Liver (tissue), 9 donors: Measurements from ENCODE around the gene TAF6L. TPM values are rescaled to one million over a fixed set of nuclear protein-coding genes. Genes with fewer than 3 reads are reported as not detected.
A peak's percentile ranks its signal among the peaks of the same experiment; 100 is the strongest.

Source experiments
- DNase-seq: peaks from one replicate; pipeline ENCODE4 v3.0.0-alpha.2; 2017; ENCODE audit warnings: low spot score
- H3K27ac ChIP-seq, 2 donors: one replicate each; pipeline ENCODE4 v1.7.0; 2013; ENCODE audit warnings: inconsistent platforms in 2 of 2, low read length in 2 of 2, control low read depth in 1 of 2, low read depth in 1 of 2, mild to moderate bottlenecking in 1 of 2
- H3K27me3 ChIP-seq, 4 donors: one replicate each; pipeline versions ENCODE4 v1.6.1 to v1.7.0; 2013; ENCODE audit warnings: low read length in 3 of 4, inconsistent platforms in 1 of 4, mild to moderate bottlenecking in 1 of 4, moderate library complexity in 1 of 4; ENCODE audit not compliant: control insufficient read depth in 4 of 4, insufficient read depth in 4 of 4
- H3K36me3 ChIP-seq, 4 donors: one replicate each; pipeline versions ENCODE4 v1.6.1 to v1.7.0; 2013; ENCODE audit warnings: low read length in 3 of 4, mild to moderate bottlenecking in 3 of 4, low read depth in 1 of 4, moderate library complexity in 1 of 4; ENCODE audit not compliant: control insufficient read depth in 4 of 4, insufficient read depth in 3 of 4
- H3K4me1 ChIP-seq, 4 donors: one replicate each; pipeline versions ENCODE4 v1.6.1 to v1.7.0; 2013; ENCODE audit warnings: low read length in 3 of 4, mild to moderate bottlenecking in 3 of 4, moderate library complexity in 1 of 4; ENCODE audit not compliant: control insufficient read depth in 4 of 4, insufficient read depth in 4 of 4
- H3K4me3 ChIP-seq, 3 donors: one replicate each; pipeline versions ENCODE4 v1.6.1 to v1.7.0; 2013; ENCODE audit warnings: low read length in 3 of 3, control low read depth in 1 of 3, low read depth in 1 of 3, mild to moderate bottlenecking in 1 of 3
- H3K9ac ChIP-seq, 2 donors: one replicate each; pipeline ENCODE4 v1.7.0; 2013; ENCODE audit warnings: low read length in 2 of 2, mild to moderate bottlenecking in 2 of 2, moderate library complexity in 2 of 2, control low read depth in 1 of 2, low read depth in 1 of 2
- H3K9me3 ChIP-seq, 4 donors: one replicate each; pipeline versions ENCODE4 v1.6.1 to v1.7.0; 2013; ENCODE audit warnings: low read length in 3 of 4; ENCODE audit not compliant: control insufficient read depth in 4 of 4
- CTCF ChIP-seq: fragments of 150-350 bp; IDR thresholded peaks from 2 replicates; pipeline ENCODE4 v1.5.1; 2017; ENCODE audit warnings: improper control_type of control experiment, low read depth, low read length; ENCODE audit not compliant: missing input control
- FOXA1 ChIP-seq: IDR thresholded peaks from 2 replicates; pipeline ENCODE4 v1.6.1; 2016; ENCODE audit warnings: antibody characterized with exemption
- GABPA ChIP-seq, 2 donors: IDR thresholded peaks in 1 of 2; conservative IDR thresholded peaks in 1 of 2; 2 replicates each; pipeline ENCODE4 v1.6.1; 2016; ENCODE audit warnings: antibody characterized with exemption in 2 of 2, mild to moderate bottlenecking in 1 of 2, moderate library complexity in 1 of 2
- HNF4A ChIP-seq, 2 donors: conservative IDR thresholded peaks; 2 replicates each; pipeline ENCODE4 v1.6.1; 2016; ENCODE audit warnings: antibody characterized with exemption in 2 of 2, mild to moderate bottlenecking in 2 of 2
- HNF4G ChIP-seq: IDR thresholded peaks from 2 replicates; pipeline ENCODE4 v1.6.1; 2016; ENCODE audit warnings: antibody characterized with exemption
- JUND ChIP-seq, 2 donors: IDR thresholded peaks; 2 replicates each; pipeline ENCODE4 v1.6.1; 2016; ENCODE audit warnings: antibody characterized with exemption in 2 of 2
- NR2F2 ChIP-seq: IDR thresholded peaks from 2 replicates; pipeline ENCODE4 v1.6.1; 2016; ENCODE audit warnings: antibody characterized with exemption
- RAD21 ChIP-seq, 2 donors: IDR thresholded peaks; 2 replicates each; pipeline ENCODE4 v1.6.1; 2016; ENCODE audit warnings: antibody characterized with exemption in 2 of 2, mild to moderate bottlenecking in 2 of 2
- RXRA ChIP-seq, 2 donors: IDR thresholded peaks; 2 replicates each; pipeline ENCODE4 v1.6.1; 2017 to 2018; ENCODE audit warnings: antibody characterized with exemption in 2 of 2, mild to moderate bottlenecking in 1 of 2
- SP1 ChIP-seq: IDR thresholded peaks from 2 replicates; pipeline ENCODE4 v1.6.1; 2018; ENCODE audit warnings: antibody characterized with exemption, mild to moderate bottlenecking
- TAF1 ChIP-seq: conservative IDR thresholded peaks from 2 replicates; pipeline ENCODE4 v1.6.1; 2016; ENCODE audit warnings: antibody characterized with exemption, mild to moderate bottlenecking
- YY1 ChIP-seq: IDR thresholded peaks from 2 replicates; pipeline ENCODE4 v1.6.1; 2016; ENCODE audit warnings: antibody characterized with exemption, mild to moderate bottlenecking
- ZBTB33 ChIP-seq: IDR thresholded peaks from 2 replicates; pipeline ENCODE4 v1.6.1; 2016; ENCODE audit warnings: antibody characterized with exemption
- WGBS: extraction: QIAGEN DNeasy Blood & Tissue Kit; methylation state at CpG from one replicate; pipeline ENCODE4 v1.1.7; 2013; 5-methylcytosine and 5-hydroxymethylcytosine counted together
- polyA plus RNA-seq, 2 donors: library from polyadenylated mRNA; stranded (reverse) in 1 of 2; unstranded in 1 of 2; fragments of 200-250 nt in 1 of 2; fragments of >200 nt in 1 of 2; fragmentation: Nextera tagmentation in 1 of 2; extraction: Ambion mirVana in 1 of 2; gene quantifications; one replicate each; pipeline versions ENCODE4 v1.2.1 to v1.2.3, GENCODE V29; 2013 to 2015
- total RNA-seq, 2 donors: library from RNA; depleted of rRNA; stranded (reverse); fragments of >200 nt; gene quantifications; one replicate each; pipeline ENCODE4 v1.2.3, GENCODE V29; 2014
- TF ChIP-seq, protein P1 (sequence below): IDR thresholded peaks from 2 replicates; pipeline ENCODE4 v1.6.1; 2016; ENCODE audit warnings: antibody characterized with exemption
- TF ChIP-seq, protein P2 (sequence below): IDR thresholded peaks from 2 replicates; pipeline ENCODE4 v1.6.1; 2016; ENCODE audit warnings: antibody characterized with exemption
- TF ChIP-seq, protein P3 (sequence below): IDR thresholded peaks from 2 replicates; pipeline ENCODE4 v1.6.1; 2016; ENCODE audit warnings: antibody characterized with exemption, mild to moderate bottlenecking
- donor health status: healthy.
- donor health status: healthy.
- donor health status: healthy.
- donor health status: healthy.
- donor health status: healthy.

The TAF6L gene
- total and polyA plus RNA-seq, 4 donors: 5.8 to 25.2 (median 10.6) TPM

DNA sequence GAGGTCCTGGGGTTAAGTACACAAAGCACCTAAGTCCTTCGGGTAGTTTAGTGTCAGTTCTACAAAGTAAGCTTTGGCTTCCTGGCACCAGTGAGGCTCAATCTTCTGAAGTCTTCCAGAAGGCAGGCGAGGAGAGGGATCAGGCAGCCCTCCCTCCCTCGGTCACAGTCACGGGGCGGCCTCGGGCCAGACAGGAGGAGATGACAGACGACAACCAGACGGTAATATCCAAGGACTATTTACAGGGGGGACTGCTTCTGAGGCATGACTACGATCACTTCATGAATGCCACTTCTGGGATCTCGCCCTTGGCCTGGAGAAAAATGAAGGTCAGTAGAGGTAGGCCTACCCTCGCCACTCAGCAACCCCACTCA is 21.0 kb downstream of the TAF6L start:
- TF ChIP-seq RAD21 (IDR thresholded peaks at IDR 0.05): no peak
- no peak for TF ChIP-seq JUND (IDR thresholded peaks at IDR 0.05)
- TF ChIP-seq, protein P1, sequence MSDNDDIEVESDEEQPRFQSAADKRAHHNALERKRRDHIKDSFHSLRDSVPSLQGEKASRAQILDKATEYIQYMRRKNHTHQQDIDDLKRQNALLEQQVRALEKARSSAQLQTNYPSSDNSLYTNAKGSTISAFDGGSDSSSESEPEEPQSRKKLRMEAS: no peak
- TF ChIP-seq YY1: no peak
- TF ChIP-seq CTCF: no peak
- TF ChIP-seq HNF4G: no peak
- no peak for TF ChIP-seq SP1
- TF ChIP-seq ZBTB33: no peak
- TF ChIP-seq HNF4A (conservative IDR thresholded peaks at IDR 0.05): no peak
- TF ChIP-seq, protein P2, sequence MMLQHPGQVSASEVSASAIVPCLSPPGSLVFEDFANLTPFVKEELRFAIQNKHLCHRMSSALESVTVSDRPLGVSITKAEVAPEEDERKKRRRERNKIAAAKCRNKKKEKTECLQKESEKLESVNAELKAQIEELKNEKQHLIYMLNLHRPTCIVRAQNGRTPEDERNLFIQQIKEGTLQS: no peak
- no peak for TF ChIP-seq RXRA (IDR thresholded peaks at IDR 0.05)
- no peak for TF ChIP-seq GABPA (IDR thresholded peaks at IDR 0.05 in 1 of 2, conservative IDR thresholded peaks at IDR 0.05 in 1 of 2)
- TF ChIP-seq, protein P3, sequence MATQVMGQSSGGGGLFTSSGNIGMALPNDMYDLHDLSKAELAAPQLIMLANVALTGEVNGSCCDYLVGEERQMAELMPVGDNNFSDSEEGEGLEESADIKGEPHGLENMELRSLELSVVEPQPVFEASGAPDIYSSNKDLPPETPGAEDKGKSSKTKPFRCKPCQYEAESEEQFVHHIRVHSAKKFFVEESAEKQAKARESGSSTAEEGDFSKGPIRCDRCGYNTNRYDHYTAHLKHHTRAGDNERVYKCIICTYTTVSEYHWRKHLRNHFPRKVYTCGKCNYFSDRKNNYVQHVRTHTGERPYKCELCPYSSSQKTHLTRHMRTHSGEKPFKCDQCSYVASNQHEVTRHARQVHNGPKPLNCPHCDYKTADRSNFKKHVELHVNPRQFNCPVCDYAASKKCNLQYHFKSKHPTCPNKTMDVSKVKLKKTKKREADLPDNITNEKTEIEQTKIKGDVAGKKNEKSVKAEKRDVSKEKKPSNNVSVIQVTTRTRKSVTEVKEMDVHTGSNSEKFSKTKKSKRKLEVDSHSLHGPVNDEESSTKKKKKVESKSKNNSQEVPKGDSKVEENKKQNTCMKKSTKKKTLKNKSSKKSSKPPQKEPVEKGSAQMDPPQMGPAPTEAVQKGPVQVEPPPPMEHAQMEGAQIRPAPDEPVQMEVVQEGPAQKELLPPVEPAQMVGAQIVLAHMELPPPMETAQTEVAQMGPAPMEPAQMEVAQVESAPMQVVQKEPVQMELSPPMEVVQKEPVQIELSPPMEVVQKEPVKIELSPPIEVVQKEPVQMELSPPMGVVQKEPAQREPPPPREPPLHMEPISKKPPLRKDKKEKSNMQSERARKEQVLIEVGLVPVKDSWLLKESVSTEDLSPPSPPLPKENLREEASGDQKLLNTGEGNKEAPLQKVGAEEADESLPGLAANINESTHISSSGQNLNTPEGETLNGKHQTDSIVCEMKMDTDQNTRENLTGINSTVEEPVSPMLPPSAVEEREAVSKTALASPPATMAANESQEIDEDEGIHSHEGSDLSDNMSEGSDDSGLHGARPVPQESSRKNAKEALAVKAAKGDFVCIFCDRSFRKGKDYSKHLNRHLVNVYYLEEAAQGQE: no peak
- TF ChIP-seq NR2F2: no peak
- no peak for TF ChIP-seq TAF1
- no peak for TF ChIP-seq FOXA1
- Histone ChIP-seq H3K4me3 (no peak overlapping the region), H3K9me3 (no peaks in the 10 kb centered on the region), H3K9ac (no peak overlapping the region), H3K27me3 (no peaks in the 10 kb centered on the region), H3K4me1 (peaks cover 0 to 41% (median 34%) of the 10 kb centered on the region in 4 donors), H3K27ac (peak overlapping the region; percentile 49 to 85), H3K36me3 (peaks cover 5 to 46% (median 29%) of the 10 kb centered on the region in 4 donors)
- no peak for DNase-seq
- 41% methylated on average over 11 of the region's 11 CpGs for WGBS

DNA sequence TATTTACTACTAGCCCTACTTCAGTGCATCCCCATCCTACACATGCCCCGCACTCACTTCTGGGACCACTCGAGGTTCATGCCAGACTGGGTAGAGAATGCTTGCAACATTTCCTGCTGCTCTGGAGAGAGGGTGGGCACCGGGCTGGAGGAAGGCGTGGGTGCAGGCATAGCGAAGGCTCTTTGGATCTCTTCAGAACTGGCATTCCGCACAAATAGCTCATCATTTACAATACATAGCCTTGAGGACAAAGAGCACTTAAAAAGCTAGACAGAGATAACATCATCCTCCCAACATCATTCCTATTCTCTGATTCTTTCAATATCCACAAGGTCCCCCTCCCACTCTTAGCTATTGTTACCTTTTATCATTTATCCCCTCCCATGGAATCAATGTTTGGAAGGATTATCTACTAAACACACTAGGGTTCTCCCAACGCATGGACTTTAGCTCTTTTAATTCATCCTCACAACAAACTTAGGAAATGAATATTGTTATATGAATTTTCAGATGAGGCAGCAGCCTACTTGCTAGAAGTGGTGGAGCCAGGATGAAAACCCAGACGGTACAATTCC is 23.1 kb downstream of the TAF6L start:
- Histone ChIP-seq H3K9me3 (no peaks in the 10 kb centered on the region), H3K4me3 (no peak overlapping the region), H3K27me3 (no peaks in the 10 kb centered on the region), H3K4me1 (peaks cover 0 to 25% (median 23%) of the 10 kb centered on the region in 4 donors), H3K9ac (no peak overlapping the region), H3K36me3 (peaks cover 10 to 60% (median 42%) of the 10 kb centered on the region in 4 donors), H3K27ac (no peak overlapping the region)
- WGBS: 95% methylated on average over 8 of the region's 8 CpGs
- DNase-seq: no peak
- TF ChIP-seq RAD21 (IDR thresholded peaks at IDR 0.05): no peak
- TF ChIP-seq TAF1: no peak
- no peak for TF ChIP-seq NR2F2
- no peak for TF ChIP-seq HNF4A (conservative IDR thresholded peaks at IDR 0.05)
- TF ChIP-seq, protein P3: no peak
- TF ChIP-seq HNF4G: no peak
- no peak for TF ChIP-seq CTCF
- TF ChIP-seq, protein P1: no peak
- TF ChIP-seq GABPA (IDR thresholded peaks at IDR 0.05 in 1 of 2, conservative IDR thresholded peaks at IDR 0.05 in 1 of 2): no peak
- TF ChIP-seq JUND (IDR thresholded peaks at IDR 0.05): no peak
- TF ChIP-seq YY1: no peak
